ENCODE data around the gene SLK.

Gene SLK
- long read RNA-seq, donor 1, partial matches to known transcripts, result 42 of 42 reads
- long read RNA-seq, donor 1, other reads (novel, unspliced or antisense), result 0 of 42 reads
- long read RNA-seq, donor 2, partial matches to known transcripts, result 32 of 32 reads
- long read RNA-seq, donor 2, other reads (novel, unspliced or antisense), result 0 of 32 reads
- long read RNA-seq, donor 3, partial matches to known transcripts, result 9 of 10 reads
- long read RNA-seq, donor 3, other reads (novel, unspliced or antisense), result 0 of 10 reads
- long read RNA-seq, donor 4, full-length matches to known transcripts, result 1 of 43 reads
- long read RNA-seq, donor 4, partial matches to known transcripts, result 42 of 43 reads
- long read RNA-seq, donor 4, other reads (novel, unspliced or antisense), result 0 of 43 reads
- long read RNA-seq, donor 5, full-length matches to known transcripts, result 1 of 51 reads
- long read RNA-seq, donor 5, partial matches to known transcripts, result 50 of 51 reads
- long read RNA-seq, donor 5, other reads (novel, unspliced or antisense), result 0 of 51 reads
- long read RNA-seq, donor 6, partial matches to known transcripts, result 38 of 38 reads
- long read RNA-seq, donor 6, other reads (novel, unspliced or antisense), result 0 of 38 reads
- long read RNA-seq, donor 7, partial matches to known transcripts, result 38 of 38 reads
- long read RNA-seq, donor 7, other reads (novel, unspliced or antisense), result 0 of 38 reads
- long read RNA-seq, donor 8, full-length matches to known transcripts, result 5 of 76 reads
- long read RNA-seq, donor 8, partial matches to known transcripts, result 71 of 76 reads
- long read RNA-seq, donor 8, other reads (novel, unspliced or antisense), result 0 of 76 reads

- DNase-seq, result peak; percentile 92
Observed at GRCh38 chr10:103966671-103967447, at the start of gene SLK. Gene SLK (plus strand): TSS chr10:103967140. CDS start chr10:103967746, 606 bp downstream.

GRCh38 chr10:103917302-103918052 lies 49.5 kb upstream of the SLK start:
- peak; percentile 82 for DNase-seq

DNA sequence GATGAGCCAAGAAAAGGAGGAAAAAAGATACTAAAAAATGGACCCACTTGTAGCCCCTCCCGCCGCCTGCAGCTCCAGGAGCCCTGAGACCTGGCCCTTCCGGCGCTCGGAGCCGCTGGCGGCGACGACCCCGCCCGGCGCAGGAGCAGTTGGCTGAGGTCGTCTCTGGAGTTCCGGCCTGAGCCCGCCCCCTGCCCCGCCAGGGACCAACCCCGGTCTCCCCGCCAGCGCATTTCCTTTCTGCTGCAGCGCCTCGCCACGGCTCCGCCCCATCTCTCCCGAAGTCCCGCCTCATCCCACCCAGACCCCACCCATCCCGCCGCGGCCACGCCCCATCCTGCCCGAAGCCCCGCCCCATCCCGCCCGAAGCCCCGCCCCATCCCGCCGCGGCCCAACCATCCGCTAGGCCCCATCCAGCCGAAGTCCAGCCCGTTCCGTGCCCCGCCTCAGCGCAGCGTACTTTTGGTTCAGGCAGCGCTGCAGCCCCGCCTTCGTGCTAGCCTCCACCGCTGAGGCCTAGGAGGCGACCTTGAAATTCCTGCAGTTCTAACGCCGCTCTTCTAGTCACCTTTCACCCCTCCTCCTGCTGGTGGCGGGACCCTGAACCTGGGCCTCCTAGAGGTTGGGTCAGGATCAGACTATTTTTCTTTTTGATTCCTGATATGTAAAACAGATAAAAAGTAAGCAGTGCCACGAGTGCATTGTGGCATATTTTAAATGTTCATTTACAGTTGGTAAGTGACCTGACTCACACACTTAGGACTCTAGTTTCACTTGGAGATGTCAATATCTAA lies 48.7 kb upstream of the SLK start, which contains the start of gene STN1:
Gene STN1, minus strand, starts transcription at position 132 of the 794 bp plus-strand sequence. CDS start 590 bp downstream, outside the sequence.
- DNase-seq, result peak; percentile 76

GRCh38 chr10:103919648-103920025 lies 47.3 kb upstream of the SLK start:
- no peak for DNase-seq

DNA sequence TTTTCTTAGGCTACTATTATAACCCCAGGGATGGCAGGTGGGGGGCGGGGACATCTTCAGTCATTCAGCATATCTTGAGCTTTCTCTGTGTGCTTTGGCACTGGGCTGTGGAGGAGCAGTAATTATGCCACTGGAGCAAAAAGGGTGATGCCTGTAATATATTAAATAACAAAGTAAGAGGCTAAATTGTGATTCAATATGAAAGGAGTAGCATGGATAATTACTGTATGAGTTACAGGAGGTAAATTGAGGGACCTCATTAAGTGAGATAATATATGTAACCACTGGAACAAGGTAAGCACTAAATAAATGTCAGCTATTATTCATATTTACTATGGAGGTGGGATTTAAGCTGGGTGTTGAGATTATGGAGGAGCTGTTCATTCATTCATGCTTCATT lies 45.7 kb upstream of the SLK start:
- DNase-seq, result no peak

GRCh38 chr10:103921750-103922195 lies 45.2 kb upstream of the SLK start:
- DNase-seq, result no peak

DNA sequence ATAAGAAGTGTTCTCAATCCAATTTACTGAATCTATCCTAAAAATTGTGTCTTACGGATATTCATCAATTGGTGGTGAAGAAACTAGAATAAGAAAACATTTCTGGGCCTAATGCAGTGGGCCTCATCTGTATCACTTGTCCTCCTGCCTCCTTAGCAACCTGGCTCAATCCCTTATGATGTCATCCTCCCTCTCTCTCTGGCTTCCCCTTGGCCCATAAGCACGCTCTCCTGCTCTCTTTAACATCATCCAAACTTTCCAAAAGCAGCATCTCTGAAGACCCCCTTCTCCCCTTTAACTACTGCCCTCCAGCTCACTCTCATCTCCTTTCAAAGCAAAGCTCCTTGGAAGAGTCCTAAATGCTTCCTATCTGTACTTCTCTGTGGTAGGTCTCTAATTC lies 44.3 kb upstream of the SLK start:
- no peak for DNase-seq

- DNase-seq, result no peak
Observed at GRCh38 chr10:103923502-103923901, 43.4 kb upstream of the SLK start.

DNA sequence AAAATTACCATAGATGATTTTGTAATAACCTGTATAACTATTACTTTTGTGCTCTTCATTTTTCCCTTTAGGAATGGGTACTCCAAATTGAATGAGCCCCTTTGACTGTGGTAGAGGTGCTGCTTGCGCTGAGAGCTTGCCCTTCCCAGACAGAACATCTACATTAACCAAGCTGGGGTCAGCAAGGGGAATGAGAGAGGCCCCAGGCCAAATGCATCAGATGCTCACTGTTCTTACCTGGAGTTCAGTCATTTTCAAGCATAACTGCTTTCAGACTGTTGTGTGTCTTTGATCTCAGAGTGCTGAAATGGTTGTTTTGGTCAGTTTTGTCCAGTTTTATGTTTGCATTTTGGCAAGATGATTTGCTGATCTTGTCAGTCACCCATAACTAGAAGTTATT lies 41.3 kb upstream of the SLK start:
- no peak for DNase-seq

- DNase-seq, result no peak
Observed at GRCh38 chr10:103926722-103927319, 40.1 kb upstream of the SLK start.

GRCh38 chr10:103928784-103929183 lies 38.2 kb upstream of the SLK start:
- DNase-seq, result no peak

DNA sequence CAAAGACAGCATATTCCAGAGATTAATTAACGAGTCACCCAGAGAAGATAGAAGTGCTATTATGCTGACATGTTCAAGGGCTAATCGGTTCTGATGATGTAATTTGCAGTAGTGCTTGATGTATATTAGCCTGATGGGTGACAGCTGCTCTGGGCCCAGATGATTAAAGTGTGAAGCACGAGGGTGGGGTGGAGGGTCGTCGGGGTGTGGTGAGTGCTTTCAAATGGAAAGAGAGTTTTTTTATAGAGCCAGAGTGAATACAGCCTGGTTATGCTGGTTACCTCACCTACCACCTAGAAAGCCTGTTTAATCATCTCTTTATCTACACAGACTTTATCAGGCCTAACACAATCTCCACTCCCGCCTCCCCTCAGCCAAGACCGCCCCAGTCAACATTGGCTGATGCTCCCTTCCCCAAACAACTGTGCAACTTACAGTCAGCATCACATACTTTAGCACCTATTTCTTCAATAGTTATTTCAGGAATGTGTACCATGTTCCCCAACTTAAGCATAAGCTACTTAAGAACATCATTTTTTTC lies 37.5 kb upstream of the SLK start:
- DNase-seq, result no peak

- DNase-seq, result no peak
Observed at GRCh38 chr10:103930449-103930848, 36.5 kb upstream of the SLK start.

DNA sequence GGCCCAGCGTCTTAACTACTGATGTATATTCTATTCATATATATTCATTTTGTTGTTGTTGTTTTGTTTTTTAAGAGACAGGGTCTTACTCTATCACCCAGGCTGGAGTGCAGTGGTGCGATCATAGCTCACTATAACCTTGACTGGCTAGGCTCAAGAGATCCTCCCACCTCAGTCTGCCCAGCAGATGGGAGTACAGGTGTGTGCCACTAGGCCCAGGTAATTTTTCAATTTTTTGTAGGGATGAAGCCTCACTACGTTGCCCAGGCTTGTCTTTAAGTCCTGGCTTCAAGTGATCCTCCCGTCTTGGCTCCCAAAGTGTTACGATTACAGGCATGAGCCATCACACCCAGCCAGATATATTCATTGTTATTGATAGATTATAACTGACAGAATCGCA lies 36.1 kb upstream of the SLK start:
- DNase-seq, result no peak

DNA sequence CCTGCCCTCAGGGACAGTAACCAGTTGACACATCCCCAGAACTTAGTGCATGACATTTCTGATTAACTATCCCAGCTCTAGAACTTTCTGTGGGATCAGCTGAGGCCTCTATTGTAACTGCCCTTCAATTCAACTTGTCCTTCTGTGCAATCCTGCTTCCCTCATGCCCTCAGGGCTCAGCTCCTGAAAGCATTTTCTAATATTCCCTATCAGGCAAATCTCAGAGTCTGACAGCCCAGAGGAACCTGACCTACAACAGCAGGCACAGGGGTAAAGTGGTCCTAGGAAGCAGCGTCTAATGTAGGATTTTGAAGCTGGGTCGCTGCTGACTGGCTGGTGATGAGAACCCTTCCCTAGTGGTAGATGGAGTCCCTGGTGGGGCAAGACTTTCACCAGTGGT lies 35.3 kb upstream of the SLK start:
- no peak for DNase-seq

DNA sequence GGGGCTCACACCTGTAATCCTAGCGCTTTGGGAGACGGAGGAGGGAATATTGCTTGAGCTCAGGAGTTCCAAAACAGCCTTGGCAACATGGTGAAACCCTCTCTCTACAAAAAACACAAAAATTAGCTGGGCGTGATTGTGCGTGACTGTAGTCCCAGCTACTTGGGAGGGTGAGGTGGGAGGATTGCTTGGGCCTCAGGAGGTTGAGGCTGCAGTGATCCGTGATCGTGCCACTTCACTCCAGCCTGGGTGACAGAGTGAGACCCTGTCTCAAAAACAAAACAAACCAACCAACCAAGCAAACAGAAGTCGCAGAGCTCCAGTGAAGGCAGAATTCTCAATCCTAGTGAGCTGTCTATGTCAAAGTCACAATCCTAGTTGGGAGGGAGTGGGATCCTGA lies 34.7 kb upstream of the SLK start:
- no peak for DNase-seq

DNA sequence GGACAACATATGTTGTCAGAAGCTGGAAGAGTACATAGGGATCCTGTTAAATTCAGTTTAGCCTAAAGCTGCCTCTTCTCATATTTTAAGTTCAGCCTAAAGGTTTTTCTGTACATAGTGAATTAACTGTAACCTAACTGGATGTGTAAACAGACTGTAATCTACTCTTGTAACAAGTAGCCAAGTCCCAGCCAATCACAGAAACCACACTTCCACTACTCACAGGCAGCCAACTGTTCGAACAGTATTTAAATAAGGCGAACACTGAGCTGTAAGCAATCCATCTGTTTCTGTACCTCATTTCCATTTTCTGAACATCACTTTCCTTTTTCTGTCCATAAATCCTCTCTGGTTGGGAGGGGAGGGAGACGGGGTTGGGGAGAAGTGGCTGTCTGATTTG lies 34.0 kb upstream of the SLK start:
- DNase-seq, result no peak

DNA sequence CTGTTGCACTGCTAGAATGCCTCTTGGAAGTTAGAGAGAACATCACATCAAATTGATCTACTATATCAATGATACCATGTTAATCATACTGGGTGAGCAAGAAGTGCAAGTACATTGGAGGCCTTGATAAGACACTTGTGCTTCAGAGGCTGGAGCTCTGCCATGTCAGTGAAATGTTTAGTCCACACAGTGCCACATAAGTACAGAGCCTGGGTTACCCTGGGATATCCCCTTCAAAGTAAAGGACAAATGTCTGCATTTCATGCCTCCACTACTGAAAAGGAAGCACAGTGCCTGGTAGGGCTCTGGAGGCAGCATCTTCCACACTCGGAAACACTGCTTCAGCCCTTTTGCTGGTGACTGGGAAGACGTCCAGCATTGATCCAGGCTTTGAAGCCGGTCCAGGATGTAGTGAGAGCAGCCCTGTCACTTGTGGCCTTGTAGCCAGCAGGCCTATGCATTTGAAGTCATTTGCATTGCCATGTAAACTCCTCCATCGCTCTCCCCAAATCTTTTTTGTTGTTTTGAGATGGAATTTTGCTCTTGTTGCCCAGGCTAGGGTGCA lies 33.3 kb upstream of the SLK start:
- DNase-seq, result no peak

- DNase-seq, result no peak
Observed at GRCh38 chr10:103934308-103934707, 32.6 kb upstream of the SLK start.

DNA sequence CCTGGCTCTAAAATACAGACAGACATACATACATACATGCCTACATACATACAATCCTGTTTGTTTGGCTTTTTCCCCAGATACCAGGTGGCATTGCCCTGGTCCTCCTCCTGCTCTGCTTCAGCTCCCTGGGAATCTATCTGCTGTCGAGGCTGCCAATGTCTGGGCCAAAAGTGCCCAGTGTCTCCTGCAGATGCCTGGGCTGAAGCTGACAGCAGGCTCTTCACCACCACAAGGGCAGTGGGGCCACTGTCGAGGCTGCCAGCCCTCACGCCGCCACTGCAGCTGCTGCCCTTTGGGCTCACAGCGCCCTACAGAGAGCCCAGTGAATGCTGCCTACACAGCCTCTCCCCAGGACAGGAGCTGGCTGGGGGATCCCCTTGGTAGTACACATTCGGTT lies 30.9 kb upstream of the SLK start:
- DNase-seq, result no peak

Measured in right kidney (tissue), 9 donors.